IMR-90 (cell line): ENCODE results near the gene SFXN2. TPM values are rescaled to one million over a fixed set of nuclear protein-coding genes. Genes with fewer than 3 reads are reported as not detected.

Experiments
- ATAC-seq: fragments of 200-7000 bp; cut with Tn5 transposase; 2 replicates; pipeline ENCODE4 v1.9.1; 2020; ENCODE audit warnings: low read depth, mild to moderate bottlenecking, moderate library complexity
- BruUV-seq: library from RNA; stranded (reverse); fragments of 400-500 nt; replicated peaks from 2 replicates; lab custom pipeline; 2021; lab: Mats Ljungman, UMichigan
- CTCF ChIA-PET: fragments of 300-600 bp; formaldehyde crosslinking; extraction: SDS; loops from one replicate; lab custom pipeline; 2021; ENCODE audit warnings: antibody characterized with exemption; lab: Yijun Ruan, JAX
- POLR2A ChIA-PET: fragments of 300-600 bp; sonication (Branson Sonifier 250); formaldehyde crosslinking; loops from one replicate; lab custom pipeline; 2022; ENCODE audit warnings: antibody characterized with exemption; ENCODE audit not compliant: unreplicated experiment; lab: Charles Lee
- DNase-seq: peaks from one replicate; pipeline ENCODE4 v3.0.0; 2013
- H2AFZ ChIP-seq: replicated peaks from 2 replicates; pipeline ENCODE3; 2013; ENCODE audit warnings: low read length, mild to moderate bottlenecking; ENCODE audit not compliant: poor library complexity
- H2AK5ac ChIP-seq: 2 replicates; pipeline ENCODE4 v1.6.1; 2013; ENCODE audit warnings: low read depth, low read length, inconsistent platforms
- H2AK9ac ChIP-seq: replicated peaks from 2 replicates; pipeline ENCODE3; 2013; ENCODE audit warnings: mild to moderate bottlenecking, low read depth, low read length, moderate library complexity; ENCODE audit not compliant: poor library complexity
- H2BK120ac ChIP-seq: 2 replicates; pipeline ENCODE4 v1.6.1; 2013; ENCODE audit warnings: low read depth, low read length, inconsistent platforms
- H2BK15ac ChIP-seq: 3 replicates; pipeline ENCODE4 v1.6.1; 2013; ENCODE audit warnings: low read depth, low read length, inconsistent platforms
- H2BK20ac ChIP-seq: 2 replicates; pipeline ENCODE4 v1.6.1; 2013; ENCODE audit warnings: low read depth, mild to moderate bottlenecking, inconsistent platforms, low read length, moderate library complexity
- H2BK5ac ChIP-seq: 2 replicates; pipeline ENCODE4 v1.6.1; 2013; ENCODE audit warnings: mild to moderate bottlenecking, low read depth, low read length, inconsistent platforms; ENCODE audit not compliant: poor library complexity, severe bottlenecking
- H3K14ac ChIP-seq: replicated peaks from 2 replicates; pipeline ENCODE4 v1.6.1; 2013; ENCODE audit warnings: low read depth, low read length, inconsistent platforms
- H3K18ac ChIP-seq: 2 replicates; pipeline ENCODE4 v1.6.1; 2013; ENCODE audit warnings: low read depth, low read length, control low read depth
- H3K23ac ChIP-seq: 2 replicates; pipeline ENCODE4 v1.6.1; 2013; ENCODE audit warnings: low read depth, low read length, inconsistent platforms
- H3K27ac ChIP-seq: 2 replicates; pipeline ENCODE4 v1.5.1; 2013; ENCODE audit warnings: mild to moderate bottlenecking, control low read depth, low read length; ENCODE audit not compliant: insufficient read depth
- H3K27me3 ChIP-seq: 2 replicates; pipeline ENCODE4 v1.6.1; 2013; ENCODE audit warnings: low read length; ENCODE audit not compliant: control insufficient read depth, insufficient read depth
- H3K36me3 ChIP-seq: 2 replicates; pipeline ENCODE4 v1.6.1; 2013; ENCODE audit warnings: low read length, mixed read lengths; ENCODE audit not compliant: control insufficient read depth, insufficient read depth
- H3K4ac ChIP-seq: 2 replicates; pipeline ENCODE4 v1.6.1; 2013; ENCODE audit warnings: low read depth, low read length, inconsistent platforms
- H3K4me1 ChIP-seq: 2 replicates; pipeline ENCODE4 v1.6.1; 2013; ENCODE audit warnings: low read length, mixed read lengths; ENCODE audit not compliant: control insufficient read depth, insufficient read depth
- H3K4me2 ChIP-seq: 2 replicates; pipeline ENCODE4 v1.6.1; 2013; ENCODE audit warnings: low read depth, mild to moderate bottlenecking, control low read depth, low read length, moderate library complexity
- H3K4me3 ChIP-seq: 2 replicates; pipeline ENCODE4 v1.5.1; 2013; ENCODE audit warnings: low read depth, mild to moderate bottlenecking, control low read depth, low read length, moderate library complexity; ENCODE audit not compliant: insufficient read depth
- H3K56ac ChIP-seq: 2 replicates; pipeline ENCODE4 v1.6.1; 2013; ENCODE audit warnings: low read length, inconsistent platforms; ENCODE audit not compliant: insufficient read depth; ENCODE audit errors: extremely low read depth
- H3K79me1 ChIP-seq, 2 experiments: 2 replicates each; pipeline ENCODE4 v1.6.1; 2013; ENCODE audit warnings: low read length in 2 of 2, inconsistent platforms in 1 of 2, low read depth in 1 of 2
- H3K9ac ChIP-seq: 2 replicates; pipeline ENCODE4 v1.6.1; 2013; ENCODE audit warnings: low read depth, low read length, control low read depth
- H3K9me1 ChIP-seq: 2 replicates; pipeline ENCODE4 v1.6.1; 2013; ENCODE audit warnings: low read length, inconsistent platforms; ENCODE audit not compliant: insufficient read depth
- H3K9me3 ChIP-seq: 2 replicates; pipeline ENCODE4 v1.6.1; 2013; ENCODE audit warnings: low read length; ENCODE audit not compliant: control insufficient read depth, insufficient read depth
- H4K20me1 ChIP-seq: 2 replicates; pipeline ENCODE4 v1.6.1; 2013; ENCODE audit warnings: low read length, inconsistent platforms; ENCODE audit not compliant: insufficient read depth
- H4K5ac ChIP-seq: 2 replicates; pipeline ENCODE4 v1.6.1; 2013; ENCODE audit warnings: mild to moderate bottlenecking, low read depth, low read length, control low read depth
- H4K8ac ChIP-seq, 2 experiments: 2 replicates each; pipeline ENCODE4 v1.6.1; 2013; ENCODE audit warnings: low read depth in 2 of 2, low read length in 2 of 2, control low read depth in 1 of 2, inconsistent platforms in 1 of 2
- H4K91ac ChIP-seq: 2 replicates; pipeline ENCODE4 v1.6.1; 2013; ENCODE audit warnings: low read depth, low read length, inconsistent platforms; ENCODE audit not compliant: insufficient read depth
- BHLHE40 ChIP-seq: fragments of 150-350 bp; IDR thresholded peaks from 2 replicates; pipeline ENCODE4 v1.6.1; 2016; ENCODE audit warnings: mild to moderate bottlenecking, low read depth, low read length
- CHD1 ChIP-seq: IDR thresholded peaks from 2 replicates; pipeline ENCODE4 v1.6.1; 2012; ENCODE audit warnings: low read depth, low read length, improper control_type of control experiment
- FOS ChIP-seq: fragments of 150-350 bp; IDR thresholded peaks from 2 replicates; pipeline ENCODE4 v1.6.1; 2016; ENCODE audit warnings: low read depth, low read length
- MAZ ChIP-seq: IDR thresholded peaks from 2 replicates; pipeline ENCODE4 v1.6.1; 2012; ENCODE audit warnings: low read depth, mild to moderate bottlenecking, low read length, improper control_type of control experiment, moderate library complexity, borderline replicate concordance
- MXI1 ChIP-seq: IDR thresholded peaks from 2 replicates; pipeline ENCODE4 v1.6.1; 2012; ENCODE audit warnings: low read depth, mild to moderate bottlenecking, low read length, moderate library complexity, borderline replicate concordance
- NFE2L2 ChIP-seq: fragments of 150-350 bp; IDR thresholded peaks from 2 replicates; pipeline ENCODE4 v1.6.1; 2016; ENCODE audit warnings: low read depth, mild to moderate bottlenecking, low read length
- RCOR1 ChIP-seq: IDR thresholded peaks from 2 replicates; pipeline ENCODE4 v1.6.1; 2012; ENCODE audit warnings: mild to moderate bottlenecking, low read length, improper control_type of control experiment; ENCODE audit not compliant: insufficient replicate concordance
- RFX5 ChIP-seq: IDR thresholded peaks from 2 replicates; pipeline ENCODE4 v1.8.0; 2012; ENCODE audit warnings: low read depth, mild to moderate bottlenecking, low read length, moderate library complexity
- WGBS, 2 experiments: methylation state at CpG; one replicate each; pipeline versions ENCODE4 v1.1.5 to v1.1.7; 2013; ENCODE audit warnings: missing lambda C conversion rate in 2 of 2; ENCODE audit not compliant: insufficient read length in 1 of 2; ENCODE audit errors: extremely low coverage in 2 of 2; 5-methylcytosine and 5-hydroxymethylcytosine counted together
- dilution Hi-C: fragments of 300-500 bp; cut with HindIII; formaldehyde crosslinking; loops from one replicate; pipeline ENCODE4 v1.14.3; 2018; ENCODE audit warnings: low sequenced_read_pairs; ENCODE audit not compliant: unreplicated experiment
- in situ Hi-C: fragments of 300-500 bp; cut with MboI; formaldehyde crosslinking; loops from 3 replicates; pipeline ENCODE4 v1.14.3; 2019; ENCODE audit warnings: low sequenced_read_pairs, inconsistent platforms, mixed read lengths
- intact Hi-C: fragments of 100-400 bp; cut with micrococcal nuclease; formaldehyde crosslinking; loops from 2 replicates; pipeline ENCODE4 v1.10.0; 2022
- polyA plus RNA-seq, 3 experiments: library from polyadenylated mRNA; depleted of rRNA; stranded (reverse); fragments of >200 nt; gene quantifications; 2 replicates each; pipeline ENCODE4 v1.2.3, GENCODE V29; 2012; ENCODE audit warnings: low replicate concordance in 1 of 3
- total RNA-seq: library from RNA; depleted of rRNA; stranded (reverse); fragments of >200 nt; gene quantifications from 2 replicates; pipeline ENCODE4 v1.2.3, GENCODE V29; 2012
- TF ChIP-seq, protein P1 (sequence below): fragments of 150-350 bp; IDR thresholded peaks from 2 replicates; pipeline ENCODE4 v1.6.1; 2017; ENCODE audit warnings: mild to moderate bottlenecking, antibody characterized with exemption, low read length, low read depth
- TF ChIP-seq, protein P2 (sequence below): conservative IDR thresholded peaks from 2 replicates; pipeline ENCODE4 v1.5.1; 2012; ENCODE audit warnings: mild to moderate bottlenecking, low read depth, low read length, improper control_type of control experiment

The SFXN2 gene
- total and polyA plus RNA-seq, 2 of the 4 experiments (the other 2 are of a cell fraction): 6.9 to 11.7 TPM

DNA sequence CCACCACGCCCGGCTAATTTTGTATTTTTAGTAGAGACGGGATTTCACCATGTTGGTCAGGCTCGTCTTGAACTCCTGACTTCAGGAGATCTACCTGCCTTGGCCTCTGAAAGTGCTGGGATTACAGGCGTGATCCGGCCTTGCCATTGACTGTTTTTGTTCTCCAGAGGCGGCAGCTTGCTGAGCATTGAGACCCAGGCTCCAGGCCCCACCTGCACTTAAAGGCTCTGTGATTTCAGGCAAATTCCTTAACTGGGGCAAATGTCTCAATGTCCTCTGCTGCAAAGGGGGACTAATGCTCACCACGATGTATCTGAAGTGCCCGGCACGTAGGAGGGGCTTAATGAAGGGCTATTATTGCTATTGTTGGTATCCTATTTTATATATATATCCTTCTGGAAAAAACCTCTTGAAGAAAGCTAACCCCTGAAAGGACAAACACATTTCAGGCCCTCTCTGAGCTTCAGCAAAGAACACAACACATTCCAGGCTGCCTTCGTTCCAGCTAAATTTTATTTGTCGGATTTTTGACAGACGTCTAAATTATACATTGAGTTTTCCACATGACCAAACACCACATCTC lies 41.1 kb upstream of the SFXN2 start:
- in situ Hi-C loops: no loop called here
- peak overlapping the region; percentile 24; the same call in 1 of the 2 replicates for H3K27ac ChIP-seq
- ATAC-seq: no peak
- peak overlapping the region; percentile 81; the same call in 1 of the 2 replicates for H3K4me2 ChIP-seq
- BruUV-seq: no TSS peak
- H3K18ac ChIP-seq: peak overlapping the region; percentile 83; the same call in 1 of the 2 replicates
- dilution Hi-C loops: no loop called here
- ChIA-PET CTCF (no interaction called here), POLR2A (no interaction called here)
- peaks cover 4 to 41% of the 10 kb centered on the region in 2 experiments; a peak in 3 of 4 replicates for H3K79me1 ChIP-seq
- TF ChIP-seq MXI1 (no peak), BHLHE40 (no peak), NFE2L2 (no peak), RFX5 (no peak), FOS (no peak), RCOR1 (no peak), CHD1 (no peak), MAZ (no peak)
- TF ChIP-seq, protein P1, sequence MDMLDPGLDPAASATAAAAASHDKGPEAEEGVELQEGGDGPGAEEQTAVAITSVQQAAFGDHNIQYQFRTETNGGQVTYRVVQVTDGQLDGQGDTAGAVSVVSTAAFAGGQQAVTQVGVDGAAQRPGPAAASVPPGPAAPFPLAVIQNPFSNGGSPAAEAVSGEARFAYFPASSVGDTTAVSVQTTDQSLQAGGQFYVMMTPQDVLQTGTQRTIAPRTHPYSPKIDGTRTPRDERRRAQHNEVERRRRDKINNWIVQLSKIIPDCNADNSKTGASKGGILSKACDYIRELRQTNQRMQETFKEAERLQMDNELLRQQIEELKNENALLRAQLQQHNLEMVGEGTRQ: no peak
- TF ChIP-seq, protein P2, sequence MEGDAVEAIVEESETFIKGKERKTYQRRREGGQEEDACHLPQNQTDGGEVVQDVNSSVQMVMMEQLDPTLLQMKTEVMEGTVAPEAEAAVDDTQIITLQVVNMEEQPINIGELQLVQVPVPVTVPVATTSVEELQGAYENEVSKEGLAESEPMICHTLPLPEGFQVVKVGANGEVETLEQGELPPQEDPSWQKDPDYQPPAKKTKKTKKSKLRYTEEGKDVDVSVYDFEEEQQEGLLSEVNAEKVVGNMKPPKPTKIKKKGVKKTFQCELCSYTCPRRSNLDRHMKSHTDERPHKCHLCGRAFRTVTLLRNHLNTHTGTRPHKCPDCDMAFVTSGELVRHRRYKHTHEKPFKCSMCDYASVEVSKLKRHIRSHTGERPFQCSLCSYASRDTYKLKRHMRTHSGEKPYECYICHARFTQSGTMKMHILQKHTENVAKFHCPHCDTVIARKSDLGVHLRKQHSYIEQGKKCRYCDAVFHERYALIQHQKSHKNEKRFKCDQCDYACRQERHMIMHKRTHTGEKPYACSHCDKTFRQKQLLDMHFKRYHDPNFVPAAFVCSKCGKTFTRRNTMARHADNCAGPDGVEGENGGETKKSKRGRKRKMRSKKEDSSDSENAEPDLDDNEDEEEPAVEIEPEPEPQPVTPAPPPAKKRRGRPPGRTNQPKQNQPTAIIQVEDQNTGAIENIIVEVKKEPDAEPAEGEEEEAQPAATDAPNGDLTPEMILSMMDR: no peak
- H4K91ac ChIP-seq: peak overlapping the region; percentile 97; the same call in 1 of the 2 replicates
- H4K5ac ChIP-seq: no peak overlapping the region; the same call in 1 of the 2 replicates
- H4K20me1 ChIP-seq: no peaks in the 10 kb centered on the region
- H3K9me3 ChIP-seq: no peaks in the 10 kb centered on the region
- intact Hi-C loops: no loop called here
- no peaks in the 10 kb centered on the region for H3K36me3 ChIP-seq
- peaks cover 21% of the 10 kb centered on the region for H3K9me1 ChIP-seq
- H3K56ac ChIP-seq: peak overlapping the region; percentile 36; the same call in 1 of the 2 replicates
- peaks cover 49% of the 10 kb centered on the region for H3K4me1 ChIP-seq
- H3K23ac ChIP-seq: peak overlapping the region; percentile 29
- peak overlapping the region; percentile 93 for H3K14ac ChIP-seq
- H2BK5ac ChIP-seq: peak overlapping the region; percentile 97
- 83% methylated on average over 6 of the region's 13 CpGs; no CpG with 5 or more reads in 1 of the 2 experiments for WGBS, 2 experiments
- peak overlapping the region; percentile 96 for H3K4ac ChIP-seq
- H4K8ac ChIP-seq: peak overlapping the region; percentile 78 to 93
- H3K27me3 ChIP-seq: no peaks in the 10 kb centered on the region
- no peak overlapping the region for H3K4me3 ChIP-seq
- H3K9ac ChIP-seq: peak overlapping the region; percentile 85; the same call in 1 of the 2 replicates
- peak overlapping the region; percentile 72; the same call in 1 of the 2 replicates for H2AK5ac ChIP-seq
- H2AK9ac ChIP-seq: peak overlapping the region; percentile 60
- peak overlapping the region; percentile 97 for H2BK120ac ChIP-seq
- peak overlapping the region; percentile 38; the same call in 1 of the 2 replicates for H2BK20ac ChIP-seq
- DNase-seq: no peak
- peak overlapping the region; percentile 62 for H2AFZ ChIP-seq
- peak overlapping the region; percentile 46; the same call in 1 of the 3 replicates for H2BK15ac ChIP-seq
